Gastroesophageal sphincter (tissue), 4 donors: Measurements from ENCODE around the gene SKOR2. TPM values are rescaled to one million over a fixed set of nuclear protein-coding genes. Genes with fewer than 3 reads are reported as not detected.

Experiments used
- ATAC-seq: fragments of 150-250 bp; one replicate; pipeline ENCODE4 v1.9.1; 2016; ENCODE audit warnings: mild to moderate bottlenecking, moderate library complexity
- H3K27ac ChIP-seq, 4 donors: fragments of 200-600 bp; sonication (generic) in 3 of 4; 1 replicate in 3 of 4; 2 replicates in 1 of 4; pipeline ENCODE4 v1.5.1; 2016 to 2019
- H3K27me3 ChIP-seq: fragments of 200-600 bp; sonication (generic); one replicate; pipeline ENCODE4 v1.5.1; 2019
- H3K36me3 ChIP-seq, 2 donors: fragments of 200-600 bp; sonication (generic); one replicate each; pipeline ENCODE4 v1.5.1; 2019; ENCODE audit warnings: control low read depth in 1 of 2
- H3K4me1 ChIP-seq, 3 donors: fragments of 200-600 bp; sonication (generic); 1 replicate in 2 of 3; 2 replicates in 1 of 3; pipeline ENCODE4 v1.5.1; 2016 to 2019; ENCODE audit warnings: control low read depth in 2 of 3
- H3K4me3 ChIP-seq, 2 donors: fragments of 200-600 bp; sonication (generic); one replicate each; pipeline ENCODE4 v1.5.1; 2019; ENCODE audit warnings: mild to moderate bottlenecking in 1 of 2, moderate library complexity in 1 of 2
- H3K9me3 ChIP-seq, 3 donors: fragments of 200-600 bp; sonication (generic); one replicate each; pipeline ENCODE4 v1.5.1; 2017 to 2019; ENCODE audit warnings: control low read depth in 2 of 3
- CTCF ChIP-seq, 4 experiments: fragments of 200-600 bp in 2 of 4; fragments of 450-650 bp in 2 of 4; sonication (generic) in 1 of 4; IDR thresholded peaks; one replicate each; pipeline ENCODE4 v1.5.1; 2017 to 2019; ENCODE audit warnings: antibody characterized with exemption in 4 of 4, mild to moderate bottlenecking in 2 of 4, moderate library complexity in 2 of 4
- EP300 ChIP-seq: sonication (generic); formaldehyde crosslinking; IDR thresholded peaks from one replicate; pipeline ENCODE4 v1.6.1; 2017; ENCODE audit warnings: antibody characterized with exemption, mild to moderate bottlenecking
- POLR2A ChIP-seq, 2 donors: fragments of 450-650 bp; IDR thresholded peaks; one replicate each; pipeline ENCODE4 v1.6.1; 2017; ENCODE audit warnings: antibody characterized with exemption in 2 of 2, mild to moderate bottlenecking in 2 of 2, moderate library complexity in 1 of 2
- POLR2AphosphoS5 ChIP-seq: sonication (generic); formaldehyde crosslinking; IDR thresholded peaks from one replicate; pipeline ENCODE4 v1.6.1; 2017; ENCODE audit warnings: antibody characterized with exemption
- WGBS, 2 donors: methylation state at CpG; one replicate each; pipeline ENCODE4 v1.1.5; 2018; ENCODE audit warnings: low coverage in 1 of 2; 5-methylcytosine and 5-hydroxymethylcytosine counted together
- total RNA-seq, 4 donors: library from RNA; depleted of rRNA; stranded (reverse); fragments of >200 nt; gene quantifications; one replicate each; pipeline ENCODE4 v1.1.0, GENCODE V29; 2016

Gene SKOR2
- total RNA-seq, 4 donors from 2014 or later = not detected

GRCh38 chr18:47263430-47264307, 12.2 kb upstream of the SKOR2 start:
- no peak for ATAC-seq
- WGBS, 2 donors = 15% methylated on average over 4 of the region's 69 CpGs; no CpG with 5 or more reads in 1 of the 2 donors
- no peak overlapping the region for H3K27ac ChIP-seq
- H3K36me3 ChIP-seq = no peaks in the 10 kb centered on the region
- peaks cover 0 to 14% (median 0%) of the 10 kb centered on the region in 3 donors for H3K9me3 ChIP-seq
- no peak for TF ChIP-seq POLR2AphosphoS5
- no peak for TF ChIP-seq EP300
- TF ChIP-seq CTCF (IDR thresholded peaks at IDR 0.05) = no peak
- no peak for TF ChIP-seq POLR2A (IDR thresholded peaks at IDR 0.05)
- H3K4me3 ChIP-seq = peak overlapping the region in 1 of 2 donors; percentile 35
- peaks cover 87% of the 10 kb centered on the region for H3K27me3 ChIP-seq
- H3K4me1 ChIP-seq = peaks cover 0 to 32% (median 10%) of the 10 kb centered on the region in 3 donors

GRCh38 chr18:47263150-47263429, 11.6 kb upstream of the SKOR2 start:
- Histone ChIP-seq H3K27me3 (peaks cover 88% of the 10 kb centered on the region), H3K9me3 (peaks cover 0 to 14% (median 0%) of the 10 kb centered on the region in 3 donors), H3K27ac (no peak overlapping the region), H3K36me3 (no peaks in the 10 kb centered on the region), H3K4me3 (peak overlapping the region in 1 of 2 donors; percentile 35), H3K4me1 (peaks cover 0 to 32% (median 10%) of the 10 kb centered on the region in 3 donors)
- 0% methylated on average over 7 of the region's 16 CpGs; no CpG with 5 or more reads in 1 of the 2 donors for WGBS, 2 donors
- TF ChIP-seq CTCF (IDR thresholded peaks at IDR 0.05) = no peak
- no peak for TF ChIP-seq EP300
- TF ChIP-seq POLR2AphosphoS5 = no peak
- no peak for TF ChIP-seq POLR2A (IDR thresholded peaks at IDR 0.05)
- no peak for ATAC-seq

GRCh38 chr18:47262301-47263149, 11.1 kb upstream of the SKOR2 start:
- Histone ChIP-seq H3K27me3 (peaks cover 93% of the 10 kb centered on the region), H3K9me3 (peaks cover 0 to 14% (median 0%) of the 10 kb centered on the region in 3 donors), H3K4me1 (peaks cover 0 to 32% (median 10%) of the 10 kb centered on the region in 3 donors), H3K4me3 (peak overlapping the region in 1 of 2 donors; percentile 35), H3K27ac (no peak overlapping the region), H3K36me3 (no peaks in the 10 kb centered on the region)
- 1 to 6% methylated on average over 15 to 23 of the region's 38 CpGs for WGBS, 2 donors
- TF ChIP-seq POLR2A (IDR thresholded peaks at IDR 0.05) = no peak
- TF ChIP-seq POLR2AphosphoS5 = no peak
- no peak for TF ChIP-seq CTCF (IDR thresholded peaks at IDR 0.05)
- TF ChIP-seq EP300 = no peak
- no peak for ATAC-seq

GRCh38 chr18:47261902-47262300, 10.4 kb upstream of the SKOR2 start:
- H3K27ac ChIP-seq = no peak overlapping the region
- ATAC-seq = no peak
- H3K9me3 ChIP-seq = peaks cover 0 to 14% (median 0%) of the 10 kb centered on the region in 3 donors
- no peaks in the 10 kb centered on the region for H3K36me3 ChIP-seq
- TF ChIP-seq POLR2AphosphoS5 (no peak), POLR2A (IDR thresholded peaks at IDR 0.05) (no peak), CTCF (IDR thresholded peaks at IDR 0.05) (no peak), EP300 (no peak)
- no peak overlapping the region for H3K4me3 ChIP-seq
- WGBS, 2 donors = 3 to 4% methylated on average over 7 to 19 of the region's 19 CpGs
- peaks cover 0 to 32% (median 10%) of the 10 kb centered on the region in 3 donors for H3K4me1 ChIP-seq
- H3K27me3 ChIP-seq = peaks cover 99% of the 10 kb centered on the region
